Mononuclear cell (primary cell): ENCODE measurements around the gene ZMYM5. TPM values are rescaled to one million over a fixed set of nuclear protein-coding genes. Genes with fewer than 3 reads are reported as not detected.
"Not testable (repeated sequence)": the region's sequence is repeated elsewhere in the genome, so short reads cannot be mapped to it uniquely, and the experiment has no call there.

Source experiments
- H3K27me3 ChIP-seq: 2 replicates; pipeline ENCODE4 v1.6.0; 2011; ENCODE audit warnings: low read length, control low read depth; ENCODE audit not compliant: insufficient read depth
- H3K4me1 ChIP-seq: 2 replicates; pipeline ENCODE4 v1.5.1; 2011; ENCODE audit warnings: mild to moderate bottlenecking, low read length, control low read depth; ENCODE audit not compliant: insufficient read depth
- H3K4me3 ChIP-seq: 2 replicates; pipeline ENCODE4 v1.5.1; 2011; ENCODE audit warnings: mild to moderate bottlenecking, low read length, moderate library complexity
- H3K9me3 ChIP-seq: 2 replicates; pipeline ENCODE4 v1.5.1; 2011; ENCODE audit warnings: low read depth, mild to moderate bottlenecking, control low read depth, low read length
- total RNA-seq: library from RNA; depleted of rRNA; stranded (reverse); fragments of >200 nt; gene quantifications from one replicate; pipeline ENCODE4 v1.2.3, GENCODE V29; 2012

Gene ZMYM5
- total RNA-seq, 1 donor = 43.7 TPM

DNA sequence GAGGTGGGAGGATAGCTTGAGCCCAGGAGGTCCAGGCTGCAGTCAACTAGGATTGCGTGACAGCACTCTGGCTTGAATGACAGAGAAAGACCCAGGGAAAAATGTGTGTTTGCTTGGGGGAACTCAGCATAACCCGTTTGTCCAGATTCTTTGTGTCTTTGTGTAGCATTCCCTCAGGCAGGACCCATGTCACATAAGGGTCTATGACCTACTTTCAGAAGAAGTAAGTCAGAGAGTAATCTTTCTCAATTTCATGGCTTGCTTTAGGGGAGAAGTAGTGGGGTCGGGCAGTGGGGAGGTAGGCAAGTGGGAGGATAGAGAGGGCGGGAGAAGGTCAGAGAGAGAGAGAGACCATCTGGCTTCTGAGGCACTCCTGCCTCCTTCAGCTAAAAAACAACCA, 68.8 kb downstream of the ZMYM5 start:
- peaks cover 33% of the 10 kb centered on the region for H3K4me1 ChIP-seq
- no peaks in the 10 kb centered on the region for H3K27me3 ChIP-seq
- H3K9me3 ChIP-seq = no peaks in the 10 kb centered on the region
- H3K4me3 ChIP-seq = no peak overlapping the region

DNA sequence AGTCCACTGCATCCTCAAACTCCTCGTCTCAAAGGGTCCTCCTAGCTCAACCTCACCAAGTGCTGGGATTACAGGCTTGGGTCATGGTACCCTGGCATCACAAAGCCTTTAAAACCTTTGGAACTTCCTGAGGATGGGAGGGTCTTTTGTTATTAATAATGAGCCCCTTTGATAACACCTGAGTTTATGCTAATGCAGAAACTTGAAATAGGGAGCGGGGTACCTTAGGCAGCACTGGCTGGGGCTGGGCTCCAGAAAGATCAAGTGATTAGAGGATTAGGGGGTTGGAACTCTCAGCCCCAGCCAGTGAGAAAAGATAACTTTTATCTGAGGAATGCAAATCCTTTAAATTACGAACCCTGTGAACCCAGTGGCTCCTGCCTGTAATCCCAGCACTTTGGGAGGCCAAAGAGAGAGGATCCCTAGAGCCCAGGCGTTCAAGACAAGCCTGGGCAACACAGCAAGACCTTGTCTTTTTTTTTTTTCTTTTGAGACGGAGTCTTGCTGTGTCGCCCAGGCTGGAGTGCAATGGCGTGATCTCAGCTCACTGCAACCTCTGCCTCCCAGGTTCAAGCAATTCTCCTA, 71.4 kb downstream of the ZMYM5 start:
- Histone ChIP-seq H3K9me3 (no peaks in the 10 kb centered on the region), H3K27me3 (no peaks in the 10 kb centered on the region), H3K4me1 (peaks cover 33% of the 10 kb centered on the region), H3K4me3 (no peak overlapping the region)

DNA sequence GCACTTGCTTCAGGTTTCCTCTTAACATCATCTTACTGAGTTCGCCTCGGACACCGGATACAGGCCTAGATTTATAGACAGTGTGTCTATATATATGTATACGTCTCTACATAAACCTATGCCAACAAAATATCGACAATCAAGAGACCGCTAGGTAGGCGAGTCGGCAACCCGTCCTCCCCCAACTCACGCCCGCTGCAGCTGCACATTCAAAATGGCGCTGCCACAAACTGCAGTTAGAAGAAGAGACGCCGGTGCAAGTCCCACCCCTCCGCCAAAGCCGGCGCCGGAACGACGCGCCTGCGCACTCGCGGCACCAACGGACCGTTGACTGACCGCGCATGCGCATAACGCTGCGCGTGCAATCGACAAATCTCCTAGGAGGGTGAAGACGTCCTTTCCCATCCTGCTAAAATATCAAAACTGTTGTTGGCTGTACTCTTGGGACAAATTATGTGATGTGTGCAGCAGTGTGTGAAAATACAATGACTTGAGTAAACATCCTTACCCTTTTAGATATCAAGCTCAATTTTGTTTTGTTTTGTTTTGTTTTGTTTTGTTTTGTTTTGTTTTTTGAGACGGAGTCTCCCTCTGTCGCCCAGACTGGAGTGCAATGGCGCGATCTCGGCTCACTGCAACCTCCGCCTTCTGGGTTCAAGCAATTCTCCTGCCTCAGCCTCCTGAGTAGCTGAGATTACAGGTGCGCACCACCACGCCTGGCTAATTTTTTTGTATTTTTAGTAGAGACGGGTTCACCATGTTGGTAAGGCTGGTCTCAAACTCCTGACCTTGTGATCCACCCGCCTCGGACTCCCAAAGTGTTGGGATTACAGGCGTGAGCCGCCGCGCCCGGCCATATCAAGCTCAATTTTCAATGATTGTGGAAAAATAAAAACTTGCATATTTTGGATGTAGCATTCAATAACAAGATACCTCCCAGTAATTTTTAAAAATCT, 80.4 kb downstream of the ZMYM5 start, which contains the start of gene PSPC1:
Gene PSPC1, minus strand, starts transcription at position 219 of the 956 bp plus-strand sequence. Its CDS starts 188 bp downstream, at position 31.
- H3K4me3 ChIP-seq = peak within 1 kb of the TSS; percentile 99
- not testable (repeated sequence) for H3K27me3 ChIP-seq, H3K4me1 ChIP-seq, H3K9me3 ChIP-seq

DNA sequence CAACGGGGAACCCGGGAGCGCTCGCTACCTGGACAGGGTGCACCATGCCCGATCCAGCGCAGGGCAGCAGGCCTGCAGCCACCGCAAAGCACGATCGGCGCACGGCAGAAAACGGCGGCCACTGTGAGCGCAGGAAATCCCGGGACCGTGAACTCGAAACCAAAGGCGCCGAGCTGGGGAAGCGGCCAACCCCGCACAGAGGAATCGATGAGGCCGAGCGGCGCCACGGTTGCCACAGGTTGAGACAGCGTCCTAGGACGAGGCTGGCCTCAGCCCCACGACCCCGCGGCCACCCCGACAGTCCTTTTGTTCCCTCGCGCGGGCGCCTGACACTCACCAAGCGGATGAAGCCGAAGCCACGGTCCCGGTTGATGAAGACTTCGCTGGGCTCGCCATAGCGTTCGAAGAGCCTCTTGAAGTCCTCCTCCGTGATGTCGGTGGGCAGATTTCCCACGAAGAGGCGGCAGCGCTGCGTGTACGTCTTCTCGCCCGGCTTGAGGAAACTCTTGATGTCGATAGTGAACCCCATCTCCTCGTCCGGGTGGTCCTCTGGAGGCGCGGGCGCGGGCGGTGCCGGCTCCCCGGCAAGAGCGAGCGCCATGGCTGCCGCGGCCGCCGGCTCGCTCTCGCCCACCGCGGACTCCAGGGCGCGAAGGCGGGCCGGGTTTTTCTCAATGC, 81.3 kb downstream of the ZMYM5 start:
- Histone ChIP-seq H3K27me3 (no peaks in the 10 kb centered on the region), H3K9me3 (no peaks in the 10 kb centered on the region), H3K4me1 (peaks cover 9% of the 10 kb centered on the region), H3K4me3 (peak overlapping the region; percentile 99)

DNA sequence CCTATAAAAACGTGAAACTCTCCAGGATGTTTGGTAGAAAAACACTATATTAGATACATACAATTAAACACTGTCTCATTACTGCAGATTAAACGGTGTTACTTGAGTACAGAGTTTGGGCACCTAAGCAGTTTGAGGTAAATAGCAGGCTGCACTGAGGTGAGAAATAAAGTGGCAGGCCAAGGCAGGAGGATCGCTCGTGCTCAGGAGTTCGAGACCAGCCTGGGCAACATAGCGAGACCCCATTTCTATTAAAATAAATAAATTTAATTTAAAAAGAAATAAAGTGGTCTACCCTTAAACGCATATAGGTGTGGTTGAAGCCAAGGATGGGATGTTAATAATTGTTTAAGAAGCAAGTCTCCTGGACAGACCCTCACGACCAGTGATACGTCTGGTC, 81.9 kb downstream of the ZMYM5 start:
- Histone ChIP-seq H3K27me3 (no peaks in the 10 kb centered on the region), H3K9me3 (no peaks in the 10 kb centered on the region), H3K4me1 (peaks cover 9% of the 10 kb centered on the region), H3K4me3 (peak overlapping the region; percentile 99)

DNA sequence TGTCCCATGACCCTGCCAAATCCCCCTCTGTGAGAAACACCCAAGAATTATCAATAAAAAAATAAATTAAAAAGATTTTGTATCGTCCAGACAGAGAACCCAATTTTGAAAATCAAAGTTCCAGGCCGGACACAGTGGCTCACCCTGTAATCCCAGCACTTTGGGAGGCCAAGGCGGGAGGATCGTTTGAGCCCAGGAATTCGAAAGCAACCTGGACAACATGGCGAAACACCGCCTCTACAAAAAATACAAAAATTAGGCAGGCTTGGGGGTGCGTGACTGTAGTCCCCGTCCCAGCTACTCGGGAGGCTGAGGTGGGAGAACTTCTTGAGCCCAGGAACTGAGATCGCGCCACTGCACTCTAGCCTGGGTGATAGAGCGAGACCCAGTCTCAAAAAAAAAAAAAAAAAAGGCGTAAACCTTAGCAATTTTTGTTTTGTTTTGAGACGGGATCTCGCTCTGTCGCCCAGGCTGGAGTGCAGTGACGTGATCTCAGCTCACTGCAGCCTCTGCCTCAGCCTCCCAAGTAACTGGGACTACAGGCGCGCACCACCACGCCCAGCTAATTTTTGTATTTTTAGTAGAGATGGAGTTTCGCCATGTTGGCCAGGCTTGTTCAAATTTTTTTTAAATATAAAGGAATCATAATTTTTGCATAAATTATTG, 82.6 kb downstream of the ZMYM5 start:
- peak overlapping the region; percentile 99 for H3K4me3 ChIP-seq
- H3K27me3 ChIP-seq, H3K9me3 ChIP-seq: not testable (repeated sequence)
- H3K4me1 ChIP-seq = peaks cover 16% of the 10 kb centered on the region

Other genes with a start within 250 kb of the ZMYM5 start
- 21.7 TPM for gene MPHOSPH8, start 230.0 kb downstream of the ZMYM5 start, total RNA-seq
- gene PSPC1, start 80.7 kb downstream of the ZMYM5 start, total RNA-seq = 104 TPM
- 120 TPM for gene ZMYM2, start 95.1 kb upstream of the ZMYM5 start, total RNA-seq